ENCODE measurements around the gene UQCR11. TPM values are rescaled to one million over a fixed set of nuclear protein-coding genes. Genes with fewer than 3 reads are reported as not detected.

Gene UQCR11
- total and polyA plus RNA-seq, 7 donors, result 81.1 to 339 (median 158) TPM

- intact Hi-C loops (cut with DNase I), result no loop called here
- 0 to 1% methylated on average over 107 of the region's 107 CpGs for WGBS, 2 donors
- peaks cover 0 to 12% (median 0%) of the 10 kb centered on the region in 4 donors for H3K36me3 ChIP-seq
- H3K9me3 ChIP-seq, result no peaks in the 10 kb centered on the region
- TF ChIP-seq POLR2A (IDR thresholded peaks at IDR 0.05) (peak in 1 of 2 donors; percentile 23), EP300 (IDR thresholded peaks at IDR 0.05) (peak in 1 of 4 donors; percentile 80), POLR2AphosphoS5 (IDR thresholded peaks at IDR 0.05) (peak; percentile 53 to 65 (median 62)), CTCF (IDR thresholded peaks at IDR 0.05) (no peak)
- peaks cover 0 to 24% (median 17%) of the 10 kb centered on the region in 4 donors for H3K4me1 ChIP-seq
- H3K27ac ChIP-seq, result peak within 1 kb of the TSS; percentile 97 to 99 (median 99)
- peak; percentile 99 for DNase-seq
- peak within 1 kb of the TSS; percentile 70 to 98 (median 97) for H3K4me3 ChIP-seq
- H3K27me3 ChIP-seq, result peaks cover 0 to under 1% (median 0%) of the 10 kb centered on the region in 3 donors
Observed at GRCh38 chr19:1652471-1653299, 47.4 kb upstream of the UQCR11 start, which contains the start of gene TCF3. Gene TCF3 (minus strand): TSS chr19:1652615. CDS start chr19:1650248, 2,367 bp downstream.

- WGBS, 2 donors, result 1 to 2% methylated on average over 101 of the region's 101 CpGs
- no peaks in the 10 kb centered on the region for H3K9me3 ChIP-seq
- H3K27me3 ChIP-seq, result no peaks in the 10 kb centered on the region
- H3K36me3 ChIP-seq, result peaks cover 0 to 20% (median 0%) of the 10 kb centered on the region in 4 donors
- peak overlapping the region; percentile 60 to 99 (median 87) for H3K27ac ChIP-seq
- peaks cover 0 to 24% (median 17%) of the 10 kb centered on the region in 4 donors for H3K4me1 ChIP-seq
- no peak for TF ChIP-seq CTCF (IDR thresholded peaks at IDR 0.05)
- no peak for TF ChIP-seq POLR2AphosphoS5 (IDR thresholded peaks at IDR 0.05)
- no peak for TF ChIP-seq EP300 (IDR thresholded peaks at IDR 0.05)
- no peak for TF ChIP-seq POLR2A (IDR thresholded peaks at IDR 0.05)
- intact Hi-C loops (cut with DNase I), result loop anchor here (1.0 kb wide), 1 partner anchor 45 kb away; no protein-coding TSS in a partner anchor
- H3K4me3 ChIP-seq, result peak overlapping the region; percentile 49 to 98 (median 97)
- peak; percentile 82 for DNase-seq
Observed at GRCh38 chr19:1651568-1652291, 46.5 kb upstream of the UQCR11 start.

- H3K4me1 ChIP-seq, result peaks cover 0 to 24% (median 17%) of the 10 kb centered on the region in 4 donors
- TF ChIP-seq CTCF (IDR thresholded peaks at IDR 0.05) (no peak), POLR2A (IDR thresholded peaks at IDR 0.05) (no peak), EP300 (IDR thresholded peaks at IDR 0.05) (no peak), POLR2AphosphoS5 (IDR thresholded peaks at IDR 0.05) (no peak)
- 8 to 20% methylated on average over 36 of the region's 36 CpGs for WGBS, 2 donors
Observed at GRCh38 chr19:1650650-1651567, 45.6 kb upstream of the UQCR11 start.

More at GRCh38 chr19:1650650-1651567, 45.6 kb upstream of the UQCR11 start:
- Histone ChIP-seq H3K27ac (peak overlapping the region; percentile 60 to 99 (median 87)), H3K27me3 (no peaks in the 10 kb centered on the region), H3K4me3 (peak overlapping the region; percentile 49 to 98 (median 97)), H3K9me3 (no peaks in the 10 kb centered on the region), H3K36me3 (peaks cover 0 to 28% (median 2%) of the 10 kb centered on the region in 4 donors)
- peak; percentile 60 for DNase-seq
- intact Hi-C loops (cut with DNase I), result loop anchor here (1.0 kb wide), 1 partner anchor 45 kb away; no protein-coding TSS in a partner anchor

Data from sigmoid colon (tissue), 7 donors.